GM19025 (cell line): Measurements from ENCODE around the gene KRT77.

ENCODE experiments used
- ATAC-seq: cut with Tn5 transposase; IDR thresholded peaks from one replicate; pipeline ENCODE4 v1.9.1; 2021; ENCODE audit warnings: mild to moderate bottlenecking, low read depth, moderate library complexity; ENCODE audit not compliant: unreplicated experiment

The KRT77 gene

DNA sequence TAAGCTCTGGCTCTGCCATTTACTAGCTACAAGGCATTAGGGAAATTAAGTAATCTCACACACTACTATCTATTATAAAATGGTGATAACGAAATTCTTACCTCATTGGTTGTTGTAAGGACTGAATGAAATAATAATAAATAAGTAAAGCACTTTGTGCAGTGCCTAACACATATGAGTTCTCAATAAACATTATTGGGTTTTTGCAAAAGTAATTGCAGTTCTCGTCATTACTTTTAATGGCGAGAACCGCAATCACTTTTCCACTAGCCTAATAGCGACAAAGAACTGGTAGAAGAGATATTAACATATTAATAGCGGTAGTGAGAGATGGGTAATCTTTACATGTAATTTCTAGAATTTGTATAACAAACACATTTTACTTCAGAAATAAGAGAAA is 9.2 kb downstream of the KRT77 start:
- ATAC-seq, result no peak

DNA sequence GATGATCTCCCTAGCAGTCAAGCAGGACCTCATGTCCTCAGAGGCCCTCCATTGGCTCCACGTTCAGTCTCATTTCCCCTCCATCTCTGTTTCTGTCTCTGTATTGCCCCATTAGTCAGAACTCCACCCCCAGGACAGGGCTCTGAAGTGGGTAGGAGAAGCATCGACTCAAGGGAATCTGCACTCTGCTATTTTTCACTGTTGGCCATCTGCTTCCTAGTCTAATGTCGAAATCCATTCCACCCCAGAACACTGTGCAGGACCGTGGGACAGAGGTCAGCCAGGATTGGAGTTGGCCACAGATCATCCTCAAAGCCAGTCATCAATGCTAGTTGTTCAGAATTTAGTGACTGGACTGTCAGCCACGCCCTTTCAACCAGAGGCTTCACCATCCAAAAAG is 10.1 kb downstream of the KRT77 start:
- no peak for ATAC-seq

DNA sequence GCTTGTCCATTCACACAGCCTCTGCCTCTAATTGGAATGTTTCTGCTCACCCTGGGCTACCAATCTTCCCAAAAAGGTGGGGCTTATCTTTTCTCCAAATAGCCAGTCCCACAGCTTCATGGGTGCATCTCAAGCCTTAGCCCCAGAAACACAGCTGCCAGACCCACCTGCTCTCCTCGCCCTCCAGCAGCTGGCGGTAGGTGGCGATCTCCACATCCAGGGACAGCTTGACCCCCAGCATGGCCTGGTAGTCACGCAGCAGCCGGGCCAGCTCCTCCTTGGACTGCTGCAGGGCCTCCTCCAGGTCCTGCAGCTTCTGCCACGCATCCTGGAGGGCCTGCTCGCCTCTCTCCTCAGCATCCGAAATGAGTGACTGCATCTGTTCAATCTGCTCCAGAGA is 11.1 kb downstream of the KRT77 start:
- ATAC-seq, result no peak

DNA sequence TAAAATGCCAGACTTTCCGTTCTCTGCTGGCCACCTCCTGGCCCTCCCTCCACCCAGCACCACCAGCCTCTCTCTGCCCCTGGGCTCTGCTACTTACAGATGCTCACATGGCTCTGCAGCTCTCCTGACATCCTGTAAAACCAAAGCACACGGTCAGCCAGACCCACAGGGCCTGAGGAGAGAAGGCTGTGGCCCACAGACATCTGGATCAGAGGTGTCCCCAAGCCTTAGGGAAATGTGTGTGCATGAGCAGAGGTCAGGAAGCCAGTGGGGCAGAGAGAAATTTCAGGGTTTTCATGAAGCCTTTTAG is 11.5 kb downstream of the KRT77 start:
- ATAC-seq, result no peak

DNA sequence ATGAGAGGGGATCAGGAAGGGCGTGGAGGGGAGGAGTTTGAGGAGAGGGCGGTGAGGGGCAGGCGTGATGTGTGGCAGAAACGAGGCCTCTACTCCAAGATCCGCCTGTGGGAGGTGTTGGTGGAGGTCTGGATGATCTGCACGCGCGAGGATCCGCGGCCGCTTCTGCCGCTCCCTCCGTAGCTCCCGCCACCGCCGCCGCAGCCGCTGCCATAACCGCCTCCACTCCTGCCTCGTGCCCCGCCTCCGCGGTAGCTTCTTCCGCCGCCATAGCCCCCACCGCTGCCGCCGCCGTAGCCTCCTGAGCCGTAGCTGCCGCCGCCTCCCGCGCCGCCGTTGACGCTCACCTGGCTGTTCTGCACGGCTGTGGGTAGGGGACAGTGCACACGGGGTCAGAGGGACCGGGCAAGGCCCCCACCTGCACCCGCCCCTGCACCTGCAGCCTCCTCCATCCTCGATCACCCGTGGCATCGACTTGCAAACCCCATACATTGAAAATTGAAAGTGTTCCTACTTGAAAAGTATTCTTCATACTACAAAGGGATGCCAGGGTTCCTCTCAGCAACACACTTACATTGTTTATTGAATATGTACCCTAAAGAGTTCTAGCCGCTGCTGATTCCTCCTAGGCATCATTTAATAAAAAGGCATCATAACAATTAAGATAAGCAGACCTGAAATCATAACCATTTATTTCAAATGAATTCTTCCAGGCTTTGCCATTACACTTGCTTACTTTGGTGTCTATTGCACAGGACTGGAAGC is 12.1 kb downstream of the KRT77 start:
- ATAC-seq, result no peak

DNA sequence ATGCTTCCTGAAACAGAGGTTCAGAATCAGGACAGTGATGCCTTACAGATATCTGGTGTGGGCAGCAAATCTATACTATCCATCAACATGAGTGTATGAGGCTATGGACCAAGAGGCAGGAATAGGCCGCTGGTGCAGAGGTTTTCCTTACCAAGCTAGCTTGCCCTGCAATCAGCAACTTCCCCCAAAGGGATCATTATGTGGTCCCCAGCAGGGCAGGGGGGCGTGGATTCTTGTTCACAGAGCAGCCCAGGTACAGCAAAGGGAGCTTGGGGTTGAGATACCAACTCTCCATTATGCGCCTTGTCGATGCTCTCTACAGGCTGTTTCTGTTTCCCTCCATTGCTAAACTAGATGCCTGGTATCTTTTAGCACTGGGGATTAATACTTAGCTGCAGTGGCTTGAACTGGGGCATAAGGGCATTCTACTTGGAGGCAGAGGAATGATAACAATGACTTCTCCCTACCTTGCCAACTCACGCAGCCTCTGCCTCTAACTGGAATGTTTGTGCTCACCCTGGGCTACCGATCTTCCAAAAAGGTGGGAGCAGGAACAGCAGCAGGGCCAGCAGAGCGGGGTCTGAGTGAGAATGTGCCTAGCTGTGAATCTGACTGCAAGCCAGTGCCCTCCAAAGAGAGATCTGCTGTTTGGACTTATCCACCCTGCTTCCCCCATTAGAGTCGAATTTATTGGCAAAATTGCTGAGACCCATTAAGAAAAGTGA is 12.8 kb downstream of the KRT77 start:
- ATAC-seq, result no peak

DNA sequence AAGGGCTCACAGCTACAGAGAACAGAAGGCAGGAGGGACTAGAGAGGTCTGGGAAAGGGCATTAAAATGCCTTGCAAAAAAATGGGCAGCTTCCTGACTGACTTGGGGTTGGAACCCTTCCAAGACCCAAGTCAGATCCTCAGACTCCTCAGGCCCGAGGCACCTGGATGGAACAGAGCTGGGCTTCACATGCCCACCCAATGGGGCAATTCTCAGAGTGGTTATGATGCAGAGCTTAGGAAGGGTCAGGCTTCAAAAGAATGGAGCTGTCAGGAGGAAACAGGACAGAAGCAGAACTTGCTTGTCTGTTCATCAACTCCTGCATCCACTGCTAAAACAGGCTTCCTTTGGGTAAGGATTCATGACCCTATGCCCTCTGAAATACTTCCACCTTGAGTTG is 13.4 kb downstream of the KRT77 start:
- ATAC-seq, result no peak

DNA sequence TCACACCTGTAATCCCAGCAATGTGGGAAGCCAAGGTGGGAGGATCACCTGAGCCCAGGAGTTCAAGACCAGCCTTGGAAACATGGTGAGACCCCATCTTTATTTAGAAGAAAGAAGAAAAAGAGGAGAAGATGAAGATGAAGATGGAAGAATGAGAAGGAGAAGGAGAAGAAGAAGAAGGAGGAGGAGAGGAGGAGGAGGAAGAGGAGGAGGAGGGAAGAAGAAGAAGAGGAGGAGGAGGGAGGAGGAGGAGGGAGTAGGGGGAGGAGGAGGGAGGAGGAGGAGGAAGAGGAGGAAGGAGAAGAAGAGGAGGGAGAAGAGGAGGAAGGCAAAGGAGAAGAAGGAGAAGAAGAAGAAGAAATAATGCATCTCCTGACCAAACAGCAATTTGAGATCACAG is 14.1 kb downstream of the KRT77 start:
- no peak for ATAC-seq

DNA sequence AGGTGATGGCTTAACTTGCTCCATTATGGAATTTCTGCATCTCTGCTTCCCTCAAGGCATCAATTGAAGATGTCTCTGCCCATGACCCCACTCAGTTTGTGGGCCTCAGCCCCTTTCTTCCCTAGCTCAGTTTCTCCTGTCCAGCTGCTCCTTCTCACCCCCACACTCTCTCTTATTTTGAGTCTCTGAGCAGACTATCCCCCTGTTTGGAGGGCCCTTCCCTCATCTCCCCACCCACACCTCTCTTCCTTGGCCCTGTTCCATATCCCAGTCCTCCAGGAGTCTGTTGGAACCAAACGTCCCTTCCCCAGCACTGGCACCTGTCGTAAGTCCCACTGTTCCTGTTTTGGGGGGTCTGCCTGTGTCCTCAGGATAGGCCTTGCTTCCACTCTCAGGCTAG is 14.8 kb downstream of the KRT77 start:
- ATAC-seq, result no peak

DNA sequence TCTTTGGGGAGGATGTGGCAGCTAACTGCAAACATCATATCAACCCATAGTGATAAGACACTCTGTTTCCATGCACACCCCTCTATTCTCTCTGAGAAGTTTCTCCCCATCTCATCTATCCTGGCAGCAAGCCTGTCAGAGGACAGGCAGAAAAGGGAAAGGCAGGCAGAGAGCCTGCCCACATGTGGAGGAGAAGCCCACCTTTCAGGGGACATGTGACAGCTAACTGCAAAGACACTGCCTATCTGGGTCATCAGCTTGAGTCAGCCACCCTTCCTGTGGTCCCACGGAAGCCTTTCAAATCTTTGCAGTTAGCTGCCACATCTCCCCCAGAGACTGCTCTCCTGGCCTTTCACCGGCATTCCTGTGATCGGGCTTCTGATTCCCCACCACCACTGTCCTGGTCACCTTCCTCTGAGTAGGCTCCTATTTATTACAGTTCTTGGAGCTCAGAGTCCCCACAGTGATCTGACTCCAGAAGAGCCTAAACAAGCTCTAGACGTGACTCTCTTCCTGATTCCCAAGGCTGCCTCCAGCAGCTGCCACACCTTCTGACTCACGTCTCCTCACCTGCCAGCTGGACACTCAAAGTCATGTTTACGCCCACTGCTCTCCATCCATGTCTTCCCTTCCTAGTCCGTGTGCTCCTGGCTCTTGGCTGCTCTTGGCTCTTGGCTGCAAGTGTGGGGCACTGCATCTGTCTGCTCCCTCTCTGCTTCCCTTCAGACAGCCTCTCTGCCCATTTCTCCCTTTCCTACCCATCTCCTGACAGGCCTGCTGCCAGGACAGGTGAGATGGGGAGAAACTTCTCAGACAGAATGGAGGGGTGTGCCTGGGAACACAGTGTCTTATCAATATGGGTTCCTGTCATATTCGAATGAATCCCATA is 15.6 kb downstream of the KRT77 start:
- no peak for ATAC-seq

DNA sequence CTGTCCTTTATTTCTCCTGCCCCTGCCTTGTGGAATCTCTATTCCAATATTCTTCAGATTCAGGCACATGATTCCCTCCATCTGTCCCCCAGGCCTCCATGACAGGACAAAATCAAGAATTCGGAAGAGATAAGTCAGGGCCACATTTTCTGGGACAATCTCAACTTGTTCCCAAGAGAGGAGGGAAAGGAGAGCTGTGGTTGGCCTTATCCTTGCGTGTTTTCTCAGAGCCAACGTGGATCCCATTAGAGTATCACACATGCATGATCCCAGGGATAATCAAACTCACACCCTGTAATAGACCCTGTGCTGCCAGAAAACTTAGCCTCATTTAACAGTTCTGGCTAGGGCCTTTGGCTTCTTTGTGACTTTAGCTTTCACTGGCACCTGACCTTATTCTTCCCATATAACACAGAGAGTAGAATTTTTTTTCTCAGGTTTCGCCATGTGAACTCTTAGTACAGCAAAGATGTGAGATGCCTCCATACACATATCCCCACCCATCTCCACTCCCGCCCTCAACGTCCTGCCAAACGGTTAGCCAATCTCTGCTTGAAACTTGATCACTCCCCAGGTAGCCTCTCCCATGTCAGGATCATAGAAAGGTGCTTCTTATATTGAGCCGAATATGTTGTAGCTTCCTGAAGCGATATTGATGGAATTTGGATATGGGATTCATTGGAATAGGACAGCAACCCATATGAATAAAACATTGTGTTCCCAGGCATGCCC is 16.4 kb downstream of the KRT77 start:
- ATAC-seq, result no peak

DNA sequence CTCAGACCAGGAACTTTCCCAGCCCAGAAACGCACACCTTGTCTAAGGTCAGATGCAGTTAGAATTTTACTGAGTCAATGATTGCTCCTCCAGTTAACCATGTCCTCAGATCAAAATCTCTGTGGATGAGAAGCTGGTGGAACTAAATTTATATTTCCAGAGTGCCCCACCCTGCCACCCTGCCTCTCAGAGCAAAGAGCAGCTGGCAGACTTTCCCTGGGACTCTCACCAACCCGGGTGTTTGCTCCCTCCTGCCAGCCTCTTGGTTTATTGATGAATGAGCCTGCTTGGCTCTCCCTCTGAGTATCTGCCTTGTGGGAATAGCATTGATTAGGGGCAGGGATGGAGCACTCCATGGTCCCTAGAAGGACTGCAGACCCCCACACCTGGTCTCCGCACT is 17.3 kb downstream of the KRT77 start:
- no peak for ATAC-seq

DNA sequence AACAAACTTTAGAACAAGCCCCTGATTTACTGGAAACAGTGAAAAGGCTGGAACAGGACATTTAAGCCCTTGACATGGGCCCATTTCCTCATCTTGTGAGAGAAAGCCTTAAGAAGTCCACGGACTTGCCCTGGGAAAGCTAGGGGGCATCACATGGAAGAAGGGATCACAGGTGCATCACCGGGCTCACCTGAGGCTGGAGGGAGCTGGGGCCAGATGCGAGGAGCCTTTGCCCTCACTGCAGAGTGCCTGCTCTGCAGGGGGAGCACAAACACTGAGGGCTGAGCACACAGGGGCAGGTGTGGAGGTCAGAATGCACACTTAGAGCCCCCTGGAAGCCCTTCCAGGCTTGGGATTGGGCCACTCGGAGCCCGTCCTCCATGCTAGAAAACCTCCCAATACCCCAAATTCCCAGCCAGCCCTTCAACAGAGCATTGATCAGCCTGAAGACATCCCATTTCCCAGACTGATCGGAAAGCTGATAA is 17.9 kb downstream of the KRT77 start:
- ATAC-seq, result no peak

DNA sequence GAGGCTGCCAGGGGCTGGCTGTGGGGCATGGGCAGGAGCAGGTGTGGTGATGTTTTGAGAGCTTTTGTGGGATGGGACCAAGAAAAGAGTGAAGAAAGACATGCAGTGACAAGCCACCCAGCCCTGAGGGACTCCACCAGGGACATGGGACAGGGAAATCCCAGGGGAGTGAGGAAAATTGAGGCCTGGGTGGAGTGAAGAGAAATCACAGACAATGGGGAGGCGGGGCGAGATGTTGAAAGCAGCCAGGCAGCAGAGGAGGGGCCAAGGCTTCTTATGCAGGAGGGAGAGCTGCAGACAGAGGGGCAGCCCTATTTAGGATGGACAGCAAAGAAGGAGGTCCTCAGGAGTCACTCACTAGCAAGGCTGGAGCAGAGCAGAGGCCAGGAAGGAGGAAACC is 18.9 kb downstream of the KRT77 start:
- no peak for ATAC-seq

DNA sequence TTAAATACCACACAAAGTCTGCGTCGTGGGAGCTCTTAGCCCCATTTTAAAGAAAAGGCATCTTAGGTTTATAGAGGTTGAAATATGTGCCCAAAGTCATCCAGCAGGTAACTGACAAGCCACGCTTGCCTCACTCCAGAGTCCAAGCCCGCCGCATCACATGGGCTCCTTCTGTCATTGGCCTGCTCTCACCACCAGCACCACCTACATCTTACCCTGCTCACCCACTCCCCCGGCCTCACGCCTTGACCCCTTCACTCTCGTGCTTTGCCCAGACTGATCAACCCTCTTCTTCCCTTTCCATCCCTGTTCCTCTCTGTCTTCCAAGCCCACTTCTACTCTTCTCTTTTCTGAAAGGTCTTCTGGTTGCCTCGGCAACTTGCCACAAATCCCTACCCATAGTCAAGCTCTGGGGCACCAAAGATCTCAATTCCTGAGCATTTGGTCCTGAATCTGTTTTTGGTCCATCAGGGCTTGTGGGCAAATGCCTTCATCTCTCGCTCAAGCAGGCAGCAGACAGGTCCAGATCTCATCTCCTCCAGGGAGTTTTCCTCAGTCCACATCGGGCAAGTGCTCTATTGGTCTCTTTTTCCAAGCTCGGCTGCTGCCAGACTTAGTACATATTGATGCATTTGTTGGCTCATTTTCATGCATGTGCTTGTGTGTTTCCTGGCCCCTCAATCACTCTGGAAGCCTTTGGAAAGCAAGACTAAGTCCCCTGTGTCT is 19.6 kb downstream of the KRT77 start:
- ATAC-seq, result no peak

DNA sequence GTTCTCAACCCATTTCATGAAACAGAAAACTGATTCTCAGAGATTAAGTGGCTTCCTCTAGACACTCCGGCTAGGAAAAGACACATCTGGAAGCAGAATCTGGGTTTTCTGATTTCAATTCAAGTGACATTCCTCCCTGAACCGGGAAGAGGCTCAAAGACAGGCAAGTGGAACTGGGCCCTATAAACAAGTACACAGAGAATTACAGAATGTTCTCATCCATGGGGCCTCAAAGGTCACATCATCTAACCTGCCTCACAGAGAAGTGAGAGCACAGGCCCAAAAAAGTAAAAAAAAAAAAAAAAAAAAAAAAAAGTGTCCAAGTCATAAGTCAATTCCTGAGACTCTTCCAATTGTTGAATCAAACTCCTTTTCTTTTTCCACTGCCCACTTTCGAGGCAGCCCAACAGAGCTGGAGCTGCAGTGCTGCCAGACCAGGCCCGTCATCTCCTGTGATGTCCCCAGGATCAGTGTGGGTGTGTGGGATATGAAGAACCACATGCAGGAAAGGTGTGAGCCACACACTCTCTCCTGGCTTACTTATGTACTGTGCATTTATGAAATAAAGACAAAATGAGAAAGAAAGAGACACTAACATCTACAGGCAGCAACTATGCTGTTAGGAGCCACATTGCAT is 20.3 kb downstream of the KRT77 start:
- no peak for ATAC-seq

DNA sequence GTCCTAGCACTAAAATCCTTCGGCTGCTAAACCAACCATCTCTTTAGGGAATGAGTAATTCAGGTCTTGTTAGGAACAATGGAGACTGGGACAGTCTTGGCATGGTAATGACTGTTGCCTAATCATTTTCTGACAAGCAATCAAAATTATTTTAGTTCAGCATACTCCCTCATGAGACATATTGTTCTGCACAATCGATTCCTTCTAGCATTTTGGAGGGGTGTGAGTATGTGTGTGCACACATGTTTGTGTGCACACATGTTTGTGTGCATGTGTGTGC is 21.0 kb downstream of the KRT77 start:
- ATAC-seq, result no peak

DNA sequence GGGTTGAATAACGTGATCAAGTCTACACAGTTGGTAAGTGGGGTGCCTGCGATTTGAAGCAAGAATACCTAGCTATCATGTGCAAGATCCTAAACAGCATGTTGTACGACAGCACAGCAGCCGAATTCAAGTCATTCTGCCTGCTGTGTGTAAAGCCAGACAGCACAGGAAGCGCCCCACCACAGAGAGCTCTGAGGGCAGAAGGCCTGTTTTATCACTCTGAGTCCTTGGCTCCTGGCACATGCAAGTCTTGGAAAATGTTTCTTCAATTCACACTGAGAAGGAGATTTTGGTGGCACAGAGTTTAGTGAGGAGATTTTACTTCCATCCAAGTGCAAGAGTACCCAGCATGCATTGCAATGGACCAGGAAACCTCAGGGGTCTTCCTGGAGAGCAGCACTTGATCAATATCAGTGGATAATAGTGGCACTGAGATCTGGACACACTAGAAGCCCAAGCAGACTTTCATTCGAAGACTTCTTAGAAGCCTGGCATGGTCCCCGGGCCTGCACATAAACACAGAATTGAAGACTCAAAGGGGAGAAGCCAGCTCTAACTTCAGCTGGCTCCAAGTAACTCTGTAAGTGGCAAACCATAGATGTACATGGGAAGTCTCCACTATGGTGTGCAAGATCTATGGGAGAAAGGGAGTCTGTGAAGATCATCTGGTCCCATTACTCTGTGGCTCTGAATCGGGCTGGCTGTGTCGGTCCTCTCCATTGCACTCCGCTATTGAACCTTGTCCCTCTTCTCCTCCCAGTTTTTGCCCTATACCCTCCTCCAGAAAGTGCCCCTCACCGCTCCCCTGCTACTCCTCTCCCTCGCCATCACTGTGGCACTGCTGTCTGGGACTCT is 21.6 kb downstream of the KRT77 start:
- no peak for ATAC-seq

DNA sequence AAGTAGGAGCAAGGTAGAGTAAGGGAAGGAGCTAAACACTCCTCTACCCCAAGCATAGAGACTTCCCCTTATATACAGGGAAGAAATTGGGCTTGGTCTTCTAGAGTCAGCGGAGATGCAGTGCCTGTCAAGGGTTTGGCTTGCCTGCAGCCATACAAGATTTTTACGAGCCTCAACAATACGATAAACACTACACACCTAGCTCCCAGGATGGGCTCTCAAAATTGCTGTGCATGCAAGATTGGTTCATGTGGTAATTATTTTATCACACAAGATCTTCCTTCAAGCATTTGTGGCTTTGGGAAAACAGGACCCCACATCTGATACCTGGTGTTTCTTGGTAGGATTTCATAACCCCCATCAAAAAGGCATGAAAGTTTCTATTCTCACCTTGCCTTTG is 23.0 kb downstream of the KRT77 start, which contains the start of gene KRT1:
TSS of gene KRT1 (minus strand) at position 45 of the 400 bp plus-strand sequence. CDS start 59 bp downstream, outside the sequence.
- no peak for ATAC-seq
